Smooth muscle cell (in vitro differentiated cells): ENCODE measurements around the gene CRLF2. TPM values are rescaled to one million over a fixed set of nuclear protein-coding genes. Genes with fewer than 3 reads are reported as not detected.
"Not testable (repeated sequence)": the region's sequence is repeated elsewhere in the genome, so short reads cannot be mapped to it uniquely, and the experiment has no call there.

Source experiments
- DNase-seq: peaks from one replicate; lab custom pipeline; 2025; ENCODE audit not compliant: unreplicated experiment; lab: John Stamatoyannopoulos, UW
- H2AFZ ChIP-seq: fragments of 200-600 bp; sonication (generic); 2 replicates; pipeline ENCODE4 v1.6.0; 2016; ENCODE audit warnings: antibody characterized with exemption, low read depth, mild to moderate bottlenecking
- H3F3A ChIP-seq: fragments of 200-600 bp; sonication (generic); 2 replicates; pipeline ENCODE4 v1.6.0; 2017; ENCODE audit warnings: antibody characterized with exemption, low read depth
- H3K27ac ChIP-seq: fragments of 200-600 bp; sonication (generic); 2 replicates; pipeline ENCODE4 v1.5.1; 2016; ENCODE audit warnings: low read depth, mild to moderate bottlenecking
- H3K27me3 ChIP-seq: fragments of 200-600 bp; sonication (generic); 2 replicates; pipeline ENCODE4 v1.6.1; 2016; ENCODE audit warnings: low read depth, mild to moderate bottlenecking
- H3K36me3 ChIP-seq: fragments of 200-600 bp; sonication (generic); 2 replicates; pipeline ENCODE4 v1.5.1; 2016; ENCODE audit warnings: low read depth
- H3K4me1 ChIP-seq: fragments of 200-600 bp; sonication (generic); 2 replicates; pipeline ENCODE4 v1.5.1; 2016; ENCODE audit warnings: low read depth
- H3K4me2 ChIP-seq: fragments of 200-600 bp; sonication (generic); 2 replicates; pipeline ENCODE4 v1.6.0; 2016; ENCODE audit warnings: mild to moderate bottlenecking
- H3K4me3 ChIP-seq: fragments of 200-600 bp; sonication (generic); 2 replicates; pipeline ENCODE4 v1.5.1; 2016; ENCODE audit warnings: mild to moderate bottlenecking
- H3K79me2 ChIP-seq: fragments of 200-600 bp; sonication (generic); 2 replicates; pipeline ENCODE4 v1.6.0; 2016; ENCODE audit warnings: low read depth, mild to moderate bottlenecking
- H3K9ac ChIP-seq: fragments of 200-600 bp; sonication (generic); 2 replicates; pipeline ENCODE4 v1.6.0; 2016; ENCODE audit warnings: low read depth
- H3K9me3 ChIP-seq: fragments of 200-600 bp; sonication (generic); replicated peaks from 2 replicates; pipeline ENCODE4 v1.5.1; 2016; ENCODE audit warnings: low read depth
- H4K20me1 ChIP-seq: fragments of 200-600 bp; sonication (generic); 2 replicates; pipeline ENCODE4 v1.6.0; 2016; ENCODE audit warnings: low read depth
- WGBS: methylation state at CpG from one replicate; pipeline ENCODE4 v1.1.7; 2016; ENCODE audit warnings: low lambda C conversion rate; 5-methylcytosine and 5-hydroxymethylcytosine counted together
- polyA plus RNA-seq: library from polyadenylated mRNA; unstranded; fragments of >200 nt; fragmentation: Nextera tagmentation; extraction: Ambion mirVana; gene quantifications from 2 replicates; pipeline ENCODE4 v1.2.1, GENCODE V29; 2016
- total RNA-seq: library from RNA; depleted of rRNA; stranded (reverse); fragments of >200 nt; gene quantifications from 2 replicates; pipeline ENCODE4 v1.2.3, GENCODE V29; 2014
- TF ChIP-seq, protein P1 (sequence below): fragments of 200-600 bp; sonication (generic); IDR thresholded peaks from 2 replicates; pipeline ENCODE4 v1.5.1; 2017; ENCODE audit warnings: borderline replicate concordance, mild to moderate bottlenecking, antibody characterized with exemption; ENCODE audit not compliant: insufficient read depth, poor library complexity, severe bottlenecking

CRLF2 gene
- total and polyA plus RNA-seq, 2 experiments from 2014 or later, result not detected

DNA sequence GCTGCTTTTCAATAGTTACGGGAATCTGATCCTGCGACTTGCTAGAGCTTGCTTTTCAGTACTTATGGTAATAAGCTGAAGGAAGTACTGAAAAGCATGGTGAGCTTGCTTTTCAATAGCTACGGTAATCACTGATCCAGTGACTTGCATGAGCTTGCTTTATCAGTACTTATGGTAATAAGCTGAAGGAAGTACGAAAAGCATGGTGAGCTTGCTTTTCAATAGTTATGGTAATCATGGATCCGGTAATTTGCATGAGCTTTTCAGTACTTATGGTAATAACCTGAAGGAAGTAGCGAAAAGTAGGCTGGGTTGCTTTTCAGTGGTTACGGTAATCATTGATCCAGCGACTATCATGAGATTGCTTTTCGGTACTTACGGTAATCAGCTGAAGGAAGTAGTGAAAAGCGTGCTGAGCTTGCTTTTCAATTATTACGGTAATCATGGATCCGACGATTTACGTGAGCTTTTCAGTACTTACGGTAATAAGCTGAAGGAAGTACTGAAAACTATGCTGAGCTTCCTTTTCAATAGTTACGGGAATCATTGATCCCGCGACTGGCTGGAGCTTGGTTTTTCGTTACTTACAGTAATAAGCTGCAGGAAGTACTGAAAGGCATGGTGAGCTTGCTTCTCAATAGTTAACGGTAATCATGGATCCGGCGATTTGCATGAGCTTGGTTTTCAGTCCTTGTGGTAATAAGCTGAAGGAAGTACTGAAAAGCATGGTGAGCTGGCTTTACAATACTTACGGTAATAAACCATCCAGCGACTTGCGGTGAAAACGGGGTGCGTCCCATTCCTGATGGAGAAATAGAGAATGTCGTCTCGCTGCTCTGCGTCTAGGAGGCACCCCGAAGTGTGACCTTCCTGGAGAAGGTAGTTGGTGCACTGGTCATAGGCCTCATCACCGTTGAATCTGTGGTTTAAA, 6.5 kb downstream of the CRLF2 start:
- no peaks in the 10 kb centered on the region for H3K27me3 ChIP-seq
- H2AFZ ChIP-seq, result peak overlapping the region; percentile 92
- peak overlapping the region; percentile 89 for H3K4me2 ChIP-seq
- H3K9ac ChIP-seq, result no peak overlapping the region
- no peaks in the 10 kb centered on the region for H3K9me3 ChIP-seq
- H4K20me1 ChIP-seq, result no peaks in the 10 kb centered on the region
- no peaks in the 10 kb centered on the region for H3F3A ChIP-seq
- TF ChIP-seq, protein P1, sequence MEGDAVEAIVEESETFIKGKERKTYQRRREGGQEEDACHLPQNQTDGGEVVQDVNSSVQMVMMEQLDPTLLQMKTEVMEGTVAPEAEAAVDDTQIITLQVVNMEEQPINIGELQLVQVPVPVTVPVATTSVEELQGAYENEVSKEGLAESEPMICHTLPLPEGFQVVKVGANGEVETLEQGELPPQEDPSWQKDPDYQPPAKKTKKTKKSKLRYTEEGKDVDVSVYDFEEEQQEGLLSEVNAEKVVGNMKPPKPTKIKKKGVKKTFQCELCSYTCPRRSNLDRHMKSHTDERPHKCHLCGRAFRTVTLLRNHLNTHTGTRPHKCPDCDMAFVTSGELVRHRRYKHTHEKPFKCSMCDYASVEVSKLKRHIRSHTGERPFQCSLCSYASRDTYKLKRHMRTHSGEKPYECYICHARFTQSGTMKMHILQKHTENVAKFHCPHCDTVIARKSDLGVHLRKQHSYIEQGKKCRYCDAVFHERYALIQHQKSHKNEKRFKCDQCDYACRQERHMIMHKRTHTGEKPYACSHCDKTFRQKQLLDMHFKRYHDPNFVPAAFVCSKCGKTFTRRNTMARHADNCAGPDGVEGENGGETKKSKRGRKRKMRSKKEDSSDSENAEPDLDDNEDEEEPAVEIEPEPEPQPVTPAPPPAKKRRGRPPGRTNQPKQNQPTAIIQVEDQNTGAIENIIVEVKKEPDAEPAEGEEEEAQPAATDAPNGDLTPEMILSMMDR, result no peak
- H3K27ac ChIP-seq, result no peak overlapping the region
- no peak for DNase-seq
- H3K36me3 ChIP-seq, result no peaks in the 10 kb centered on the region
- H3K4me3 ChIP-seq, result peak overlapping the region; percentile 44
- no peaks in the 10 kb centered on the region for H3K79me2 ChIP-seq
- no peaks in the 10 kb centered on the region for H3K4me1 ChIP-seq
- 8% methylated on average over 33 of the region's 33 CpGs for WGBS

DNA sequence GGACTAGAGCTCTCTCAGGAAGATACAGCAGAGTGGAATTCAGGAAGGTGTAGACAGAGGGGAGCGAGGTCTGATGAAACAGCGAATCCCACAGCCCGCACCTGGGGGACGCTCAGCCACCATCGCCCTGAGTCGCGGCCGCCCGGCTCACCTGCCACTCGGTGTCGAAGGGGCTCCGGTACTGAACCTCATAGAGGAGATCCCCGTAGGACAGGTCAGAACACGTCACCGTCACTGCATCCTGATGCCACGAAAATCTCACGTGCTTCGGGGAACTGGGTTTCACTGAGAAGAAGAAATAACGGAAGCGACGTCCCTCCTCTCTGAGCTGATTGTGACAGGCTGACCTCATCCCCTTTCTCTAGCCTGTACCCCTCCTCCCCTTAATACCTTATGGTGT, 10.2 kb downstream of the CRLF2 start:
- H3K4me1 ChIP-seq, result no peaks in the 10 kb centered on the region
- H2AFZ ChIP-seq, result no peak overlapping the region
- H3K27me3 ChIP-seq, result no peaks in the 10 kb centered on the region
- H3K36me3 ChIP-seq, result no peaks in the 10 kb centered on the region
- H3K79me2 ChIP-seq, result no peaks in the 10 kb centered on the region
- H3K9ac ChIP-seq, result no peak overlapping the region
- H3K27ac ChIP-seq, result no peak overlapping the region
- DNase-seq, result no peak
- WGBS, result 91% methylated on average over 21 of the region's 21 CpGs
- H4K20me1 ChIP-seq, result no peaks in the 10 kb centered on the region
- TF ChIP-seq, protein P1, result no peak
- no peaks in the 10 kb centered on the region for H3F3A ChIP-seq
- H3K9me3 ChIP-seq, result no peaks in the 10 kb centered on the region
- no peak overlapping the region for H3K4me3 ChIP-seq
- no peak overlapping the region for H3K4me2 ChIP-seq

DNA sequence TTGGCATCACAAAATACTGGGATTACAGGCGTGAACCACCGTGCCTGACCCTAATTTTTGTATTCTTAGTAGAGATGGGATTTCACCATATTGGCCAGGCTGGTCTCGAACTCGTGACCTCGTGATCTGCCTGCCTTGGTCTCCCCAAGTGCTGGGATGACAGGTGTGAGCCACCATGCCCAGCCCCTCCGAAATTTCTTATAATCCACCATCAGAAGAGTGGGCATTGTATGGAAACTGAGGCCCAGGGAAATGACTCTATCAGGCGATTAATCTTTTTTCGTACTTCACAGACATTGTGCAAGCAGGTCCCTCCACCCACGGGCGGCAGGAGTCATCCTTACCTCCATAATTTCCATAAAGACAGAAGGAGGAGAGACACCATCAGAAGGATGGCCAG, 16.0 kb downstream of the CRLF2 start:
- TF ChIP-seq, protein P1, result no peak
- Histone ChIP-seq H3K4me2 (no peak overlapping the region), H3K27ac (no peak overlapping the region), H3K27me3 (no peaks in the 10 kb centered on the region), H3K9ac (no peak overlapping the region), H3K9me3 (no peaks in the 10 kb centered on the region), H3K79me2 (no peaks in the 10 kb centered on the region), H2AFZ (no peak overlapping the region), H3K4me3 (no peak overlapping the region), H3K36me3 (no peaks in the 10 kb centered on the region), H3K4me1 (no peaks in the 10 kb centered on the region), H3F3A (no peaks in the 10 kb centered on the region), H4K20me1 (no peaks in the 10 kb centered on the region)
- WGBS, result 84% methylated on average over 10 of the region's 10 CpGs
- DNase-seq, result no peak

GRCh38 chrX:1192196-1192595, 20.3 kb downstream of the CRLF2 start:
- H3K27ac ChIP-seq, H3K79me2 ChIP-seq, H4K20me1 ChIP-seq, H3K9me3 ChIP-seq, DNase-seq, H3K36me3 ChIP-seq, H3K27me3 ChIP-seq, H3K4me3 ChIP-seq, H3K4me1 ChIP-seq, H3F3A ChIP-seq, H3K9ac ChIP-seq, H2AFZ ChIP-seq, H3K4me2 ChIP-seq: not testable (repeated sequence)
- WGBS, result 88% methylated on average over 8 of the region's 8 CpGs
